SK-N-SH (cell line): Measurements from ENCODE around the gene RBP2. TPM values are rescaled to one million over a fixed set of nuclear protein-coding genes. Genes with fewer than 3 reads are reported as not detected.

Experiments used
- CTCF ChIA-PET: fragments of 300-600, 350-600 bp; formaldehyde crosslinking; extraction: SDS; loops from one replicate; lab custom pipeline; 2021; lab: Yijun Ruan, JAX
- POLR2A ChIA-PET: fragments of 350-600 bp; sonication (Branson Sonifier 250); formaldehyde crosslinking; extraction: SDS; loops from one replicate; lab custom pipeline; 2020; ENCODE audit warnings: antibody characterized with exemption, inconsistent platforms; lab: Yijun Ruan, JAX
- DNase-seq: peaks from one replicate; pipeline ENCODE4 v3.0.0; 2012
- H2AFZ ChIP-seq: fragments of 200-600 bp; sonication (generic); 2 replicates; pipeline ENCODE4 v1.8.1; 2016; ENCODE audit warnings: antibody characterized with exemption, mild to moderate bottlenecking, low read depth
- H3F3A ChIP-seq: fragments of 200-600 bp; sonication (generic); replicated peaks from 2 replicates; pipeline ENCODE3; 2016; ENCODE audit warnings: antibody characterized with exemption, mild to moderate bottlenecking; ENCODE audit not compliant: insufficient read depth
- H3K27ac ChIP-seq, 2 experiments: fragments of 200-500 bp in 1 of 2; fragments of 200-600 bp in 1 of 2; sonication (Bioruptor generic) in 1 of 2; sonication (generic), shearing (Covaris generic) in 1 of 2; 2 replicates each; pipeline versions ENCODE4 v1.5.1 to v1.6.1; 2014 to 2016; ENCODE audit warnings: low read depth in 2 of 2, inconsistent platforms in 1 of 2, low read length in 1 of 2, mild to moderate bottlenecking in 1 of 2, mixed read lengths in 1 of 2
- H3K27me3 ChIP-seq: fragments of 200-600 bp; sonication (generic), shearing (Covaris generic); 2 replicates; pipeline ENCODE4 v1.6.1; 2016; ENCODE audit warnings: mixed run types; ENCODE audit not compliant: insufficient read depth
- H3K36me3 ChIP-seq, 2 experiments: fragments of 200-500 bp in 1 of 2; fragments of 200-600 bp in 1 of 2; sonication (Bioruptor generic) in 1 of 2; sonication (generic) in 1 of 2; replicated peaks in 1 of 2; 2 replicates each; pipeline versions ENCODE3 to v1.5.1; 2014 to 2016; ENCODE audit warnings: low read length in 1 of 2, mild to moderate bottlenecking in 1 of 2; ENCODE audit not compliant: insufficient read depth in 2 of 2, control insufficient read depth in 1 of 2
- H3K4me1 ChIP-seq, 2 experiments: fragments of 200-500 bp in 1 of 2; fragments of 200-600 bp in 1 of 2; sonication (Bioruptor generic) in 1 of 2; sonication (generic), shearing (Covaris generic) in 1 of 2; 2 replicates each; pipeline versions ENCODE4 v1.5.1 to v1.6.1; 2014 to 2016; ENCODE audit warnings: low read depth in 1 of 2, low read length in 1 of 2, mixed run types in 1 of 2; ENCODE audit not compliant: insufficient read depth in 2 of 2, control insufficient read depth in 1 of 2
- H3K4me2 ChIP-seq: fragments of 200-600 bp; sonication (generic), shearing (Covaris generic); 2 replicates; pipeline ENCODE4 v1.6.1; 2017; ENCODE audit warnings: mixed run types
- H3K4me3 ChIP-seq, 2 experiments: fragments of 200-500 bp in 1 of 2; fragments of 200-600 bp in 1 of 2; sonication (Bioruptor generic) in 1 of 2; sonication (generic), shearing (Covaris generic) in 1 of 2; 2 replicates each; pipeline versions ENCODE4 v1.5.1 to v1.8.1; 2014 to 2016; ENCODE audit warnings: low read depth in 2 of 2, inconsistent platforms in 1 of 2, low read length in 1 of 2, mild to moderate bottlenecking in 1 of 2, mixed read lengths in 1 of 2, moderate library complexity in 1 of 2
- H3K79me2 ChIP-seq: fragments of 200-600 bp; sonication (generic); 2 replicates; pipeline ENCODE4 v1.8.1; 2017; ENCODE audit warnings: mild to moderate bottlenecking; ENCODE audit not compliant: insufficient read depth
- H3K9ac ChIP-seq: fragments of 200-600 bp; sonication (generic); 2 replicates; pipeline ENCODE4 v1.6.1; 2017; ENCODE audit warnings: mixed run types
- H3K9me2 ChIP-seq: fragments of 200-600 bp; sonication (generic); 2 replicates; pipeline ENCODE4 v1.6.1; 2017; ENCODE audit warnings: mixed run types
- H3K9me3 ChIP-seq: fragments of 200-600 bp; sonication (generic); 2 replicates; pipeline ENCODE4 v1.6.1; 2017; ENCODE audit warnings: mixed run types, mild to moderate bottlenecking, moderate library complexity
- H4K20me1 ChIP-seq: fragments of 200-600 bp; sonication (generic); 2 replicates; pipeline ENCODE4 v1.6.1; 2017; ENCODE audit warnings: mild to moderate bottlenecking, mixed run types; ENCODE audit not compliant: insufficient read depth
- CHD2 ChIP-seq: fragments of 150-350 bp; IDR thresholded peaks from 2 replicates; pipeline ENCODE4 v1.6.1; 2018; ENCODE audit warnings: low read length; ENCODE audit not compliant: partially characterized antibody
- EP300 ChIP-seq, 2 experiments: IDR thresholded peaks; 2 replicates each; pipeline versions ENCODE4 v1.4.0 to v1.6.1; 2012; ENCODE audit warnings: borderline replicate concordance in 1 of 2, low read depth in 1 of 2, low read length in 1 of 2
- JUND ChIP-seq: IDR thresholded peaks from 2 replicates; pipeline ENCODE4 v1.4.0; 2012
- MXI1 ChIP-seq: IDR thresholded peaks from 2 replicates; pipeline ENCODE4 v1.6.1; 2012; ENCODE audit warnings: mild to moderate bottlenecking, low read depth, low read length, improper control_type of control experiment
- NRF1 ChIP-seq: IDR thresholded peaks from 2 replicates; pipeline ENCODE4 v1.6.1; 2012; ENCODE audit warnings: low read depth, mild to moderate bottlenecking, low read length
- POLR2AphosphoS5 ChIP-seq: IDR thresholded peaks from 2 replicates; pipeline ENCODE4 v1.6.1; 2012; ENCODE audit warnings: low read depth, low read length
- RAD21 ChIP-seq: IDR thresholded peaks from 2 replicates; pipeline ENCODE4 v1.6.1; 2012; ENCODE audit warnings: mild to moderate bottlenecking, low read length
- RXRA ChIP-seq: IDR thresholded peaks from 2 replicates; pipeline ENCODE4 v1.4.0; 2012; ENCODE audit warnings: low read depth, mild to moderate bottlenecking, borderline replicate concordance
- SIN3A ChIP-seq: IDR thresholded peaks from 2 replicates; pipeline ENCODE4 v1.6.1; 2012; ENCODE audit warnings: low read depth, mild to moderate bottlenecking, low read length, moderate library complexity, borderline replicate concordance
- USF1 ChIP-seq: IDR thresholded peaks from 2 replicates; pipeline ENCODE4 v1.4.0; 2012; ENCODE audit warnings: low read depth, borderline replicate concordance
- USF2 ChIP-seq: fragments of 150-350 bp; IDR thresholded peaks from 2 replicates; pipeline ENCODE4 v1.6.1; 2017; ENCODE audit warnings: antibody characterized with exemption, low read length, low read depth, borderline replicate concordance
- WGBS: methylation state at CpG from one replicate; pipeline ENCODE4 v1.1.6; 2017; ENCODE audit warnings: low lambda C conversion rate; 5-methylcytosine and 5-hydroxymethylcytosine counted together
- polyA plus RNA-seq, 3 experiments: library from polyadenylated mRNA; depleted of rRNA; stranded (reverse); fragments of >200 nt; gene quantifications; 2 replicates each; pipeline ENCODE4 v1.2.3, GENCODE V29; 2012
- TF ChIP-seq, protein P1 (sequence below): IDR thresholded peaks from 2 replicates; pipeline ENCODE4 v1.6.1; 2012; ENCODE audit warnings: mild to moderate bottlenecking, low read depth, low read length, moderate library complexity

Gene RBP2
- not detected in 2 replicates for polyA plus RNA-seq (2012; rRNA removed)
- not detected in 2 replicates for polyA plus RNA-seq (2012; cell fraction: cytosol; rRNA removed)
- not detected in 2 replicates for polyA plus RNA-seq (2012; cell fraction: nucleus; rRNA removed)

- H3K4me2 ChIP-seq = no peak within 1 kb of the TSS
- TF ChIP-seq, protein P1, sequence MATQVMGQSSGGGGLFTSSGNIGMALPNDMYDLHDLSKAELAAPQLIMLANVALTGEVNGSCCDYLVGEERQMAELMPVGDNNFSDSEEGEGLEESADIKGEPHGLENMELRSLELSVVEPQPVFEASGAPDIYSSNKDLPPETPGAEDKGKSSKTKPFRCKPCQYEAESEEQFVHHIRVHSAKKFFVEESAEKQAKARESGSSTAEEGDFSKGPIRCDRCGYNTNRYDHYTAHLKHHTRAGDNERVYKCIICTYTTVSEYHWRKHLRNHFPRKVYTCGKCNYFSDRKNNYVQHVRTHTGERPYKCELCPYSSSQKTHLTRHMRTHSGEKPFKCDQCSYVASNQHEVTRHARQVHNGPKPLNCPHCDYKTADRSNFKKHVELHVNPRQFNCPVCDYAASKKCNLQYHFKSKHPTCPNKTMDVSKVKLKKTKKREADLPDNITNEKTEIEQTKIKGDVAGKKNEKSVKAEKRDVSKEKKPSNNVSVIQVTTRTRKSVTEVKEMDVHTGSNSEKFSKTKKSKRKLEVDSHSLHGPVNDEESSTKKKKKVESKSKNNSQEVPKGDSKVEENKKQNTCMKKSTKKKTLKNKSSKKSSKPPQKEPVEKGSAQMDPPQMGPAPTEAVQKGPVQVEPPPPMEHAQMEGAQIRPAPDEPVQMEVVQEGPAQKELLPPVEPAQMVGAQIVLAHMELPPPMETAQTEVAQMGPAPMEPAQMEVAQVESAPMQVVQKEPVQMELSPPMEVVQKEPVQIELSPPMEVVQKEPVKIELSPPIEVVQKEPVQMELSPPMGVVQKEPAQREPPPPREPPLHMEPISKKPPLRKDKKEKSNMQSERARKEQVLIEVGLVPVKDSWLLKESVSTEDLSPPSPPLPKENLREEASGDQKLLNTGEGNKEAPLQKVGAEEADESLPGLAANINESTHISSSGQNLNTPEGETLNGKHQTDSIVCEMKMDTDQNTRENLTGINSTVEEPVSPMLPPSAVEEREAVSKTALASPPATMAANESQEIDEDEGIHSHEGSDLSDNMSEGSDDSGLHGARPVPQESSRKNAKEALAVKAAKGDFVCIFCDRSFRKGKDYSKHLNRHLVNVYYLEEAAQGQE = no peak
- TF ChIP-seq CHD2 (no peak), USF2 (no peak), RAD21 (no peak), RXRA (no peak), MXI1 (no peak)
- no peaks in the 10 kb centered on the region for H3K4me1 ChIP-seq
- H3K79me2 ChIP-seq = no peaks in the 10 kb centered on the region
- no peak within 1 kb of the TSS for H3K4me3 ChIP-seq
- no peaks in the 10 kb centered on the region for H3K27me3 ChIP-seq
- no peaks in the 10 kb centered on the region for H3K36me3 ChIP-seq
- H3K9me3 ChIP-seq = no peaks in the 10 kb centered on the region
- H4K20me1 ChIP-seq = no peaks in the 10 kb centered on the region
- no peaks in the 10 kb centered on the region for H3K9me2 ChIP-seq
- DNase-seq = no peak
- CTCF ChIA-PET = interaction anchor here (1.0 kb wide), 1 partner anchor 86 kb away, joined by 4 read pairs; no protein-coding TSS in a partner anchor
- H3K27ac ChIP-seq = no peak within 1 kb of the TSS
- H3K9ac ChIP-seq = no peak within 1 kb of the TSS
- POLR2A ChIA-PET = no interaction called here
- whole genome bisulfite sequencing = 50% methylated on average over 4 of the region's 4 CpGs
- no peak within 1 kb of the TSS for H2AFZ ChIP-seq
- H3F3A ChIP-seq = no peaks in the 10 kb centered on the region
These were observed at the start of gene RBP2 for GRCh38 chr3:139476348-139476747. RBP2 (minus strand) TSS chr3:139476516; CDS start chr3:139476459, 57 bp downstream.

DNA sequence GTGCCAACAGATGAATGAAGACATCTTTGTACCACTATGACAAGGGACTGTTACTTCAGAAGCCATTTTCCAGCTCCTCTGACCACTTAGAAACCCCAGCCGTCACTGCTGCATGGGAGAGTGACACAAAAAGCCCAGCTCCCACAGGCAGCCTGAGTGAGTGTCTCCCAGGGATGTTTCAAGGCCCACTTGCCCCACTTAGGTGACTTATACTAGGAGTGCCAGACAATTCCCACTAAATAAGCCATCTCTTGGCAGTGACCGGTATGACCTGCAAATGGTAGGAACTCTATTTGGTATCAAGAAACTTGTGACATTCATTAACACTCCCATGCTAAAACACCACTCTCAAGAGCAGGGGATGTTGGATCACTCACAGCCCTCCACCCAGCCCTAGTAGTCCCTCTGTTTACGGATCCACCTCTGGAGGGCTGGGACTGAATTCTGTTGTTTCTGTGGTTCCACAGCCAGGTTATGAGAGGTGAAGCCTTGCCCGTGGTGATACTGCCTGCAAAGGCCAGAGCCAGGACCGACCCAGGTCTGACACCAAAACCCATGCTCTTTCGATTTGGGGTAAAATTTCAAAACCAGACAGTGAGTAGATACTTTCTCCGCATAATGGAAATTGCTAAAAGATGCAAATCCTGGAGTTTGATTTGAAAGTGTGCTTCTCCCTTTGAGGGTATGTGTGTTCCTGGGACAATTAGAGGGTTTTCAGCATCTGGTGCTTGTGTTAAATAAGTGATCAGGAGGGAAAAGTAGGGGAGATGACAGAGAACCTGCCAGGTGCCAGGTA lies 48.7 kb upstream of the RBP2 start:
- H3K9me3 ChIP-seq = no peaks in the 10 kb centered on the region
- TF ChIP-seq RXRA (no peak), NRF1 (no peak), USF1 (no peak), JUND (no peak), SIN3A (no peak), EP300 (IDR thresholded peaks at IDR 0.05; ENCODE audit: borderline replicate concordance in 1 of 2, low read depth in 1 of 2, low read length in 1 of 2) (no peak), USF2 (no peak), POLR2AphosphoS5 (no peak)
- no peaks in the 10 kb centered on the region for H3K9me2 ChIP-seq
- H3K4me2 ChIP-seq = no peak overlapping the region
- no peak overlapping the region for H3K27ac ChIP-seq
- ChIA-PET POLR2A (interaction anchor here (1.3 to 2.2 kb wide), 2 partner anchors 9 to 14 kb away, joined by 3 to 9 read pairs; partner anchors contain the start of gene RBP1), CTCF (interaction anchor here (4.9 kb wide), 1 partner anchor 36 kb away, joined by 24 read pairs; no protein-coding TSS in a partner anchor)
- peaks cover 0 to 22% of the 10 kb centered on the region in 2 experiments; a peak in 1 of 4 replicates for H3K4me1 ChIP-seq
- H3K36me3 ChIP-seq = peaks cover 0 to 7% of the 10 kb centered on the region in 2 experiments
- no peak overlapping the region for H3K9ac ChIP-seq
- H3K4me3 ChIP-seq = no peak overlapping the region
- no peak overlapping the region for H2AFZ ChIP-seq
- no peak for DNase-seq
- no peaks in the 10 kb centered on the region for H3K79me2 ChIP-seq
- H4K20me1 ChIP-seq = no peaks in the 10 kb centered on the region
- no peaks in the 10 kb centered on the region for H3F3A ChIP-seq
- no peaks in the 10 kb centered on the region for H3K27me3 ChIP-seq
- 80% methylated on average over 6 of the region's 7 CpGs for WGBS
